ENCODE data around the gene PELI2.

DNA sequence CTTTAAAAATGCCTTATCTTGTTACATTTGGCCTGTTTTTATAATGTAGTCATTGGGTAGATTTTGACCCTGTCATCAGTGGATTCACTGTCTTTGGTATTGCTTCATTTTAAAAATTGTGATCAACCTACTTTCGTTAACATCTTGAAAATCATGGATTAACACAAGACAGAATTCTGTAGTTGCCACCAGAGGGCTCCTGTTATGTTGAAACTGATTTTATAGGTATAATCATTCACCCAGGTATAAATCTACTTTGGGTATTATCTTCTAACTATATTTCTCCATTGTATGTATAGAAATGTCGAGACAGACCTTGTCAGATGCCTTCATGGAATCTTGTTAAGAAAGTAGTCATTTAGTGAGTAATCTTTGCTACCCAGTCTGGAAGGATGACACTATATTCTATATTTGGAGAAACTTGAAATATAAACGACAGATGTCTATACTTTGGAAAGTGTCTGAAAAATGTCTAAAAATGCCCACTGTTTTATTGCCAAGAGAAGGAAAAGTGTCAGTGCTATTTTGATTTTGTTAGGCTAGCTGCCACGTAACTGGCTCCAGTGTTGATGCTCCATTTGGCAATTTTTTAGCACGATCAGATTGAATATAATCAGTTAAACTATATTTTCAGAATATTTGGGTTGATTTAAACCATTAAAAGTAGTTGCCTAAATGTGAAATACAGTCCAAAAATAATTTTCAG lies 129.4 kb downstream of the PELI2 start:
- TF ChIP-seq, protein P1, sequence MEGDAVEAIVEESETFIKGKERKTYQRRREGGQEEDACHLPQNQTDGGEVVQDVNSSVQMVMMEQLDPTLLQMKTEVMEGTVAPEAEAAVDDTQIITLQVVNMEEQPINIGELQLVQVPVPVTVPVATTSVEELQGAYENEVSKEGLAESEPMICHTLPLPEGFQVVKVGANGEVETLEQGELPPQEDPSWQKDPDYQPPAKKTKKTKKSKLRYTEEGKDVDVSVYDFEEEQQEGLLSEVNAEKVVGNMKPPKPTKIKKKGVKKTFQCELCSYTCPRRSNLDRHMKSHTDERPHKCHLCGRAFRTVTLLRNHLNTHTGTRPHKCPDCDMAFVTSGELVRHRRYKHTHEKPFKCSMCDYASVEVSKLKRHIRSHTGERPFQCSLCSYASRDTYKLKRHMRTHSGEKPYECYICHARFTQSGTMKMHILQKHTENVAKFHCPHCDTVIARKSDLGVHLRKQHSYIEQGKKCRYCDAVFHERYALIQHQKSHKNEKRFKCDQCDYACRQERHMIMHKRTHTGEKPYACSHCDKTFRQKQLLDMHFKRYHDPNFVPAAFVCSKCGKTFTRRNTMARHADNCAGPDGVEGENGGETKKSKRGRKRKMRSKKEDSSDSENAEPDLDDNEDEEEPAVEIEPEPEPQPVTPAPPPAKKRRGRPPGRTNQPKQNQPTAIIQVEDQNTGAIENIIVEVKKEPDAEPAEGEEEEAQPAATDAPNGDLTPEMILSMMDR (IDR thresholded peaks at IDR 0.05 in 4 of 5, conservative IDR thresholded peaks at IDR 0.05 in 1 of 5) = no peak
- no peak for TF ChIP-seq POLR2A (IDR thresholded peaks at IDR 0.05)
